GM19397 (cell line): ENCODE data around the gene CD46.

Experiments used
- ATAC-seq: cut with Tn5 transposase; IDR thresholded peaks from one replicate; pipeline ENCODE4 v1.9.1; 2021; ENCODE audit warnings: mild to moderate bottlenecking, moderate library complexity; ENCODE audit not compliant: unreplicated experiment

CD46 gene

GRCh38 chr1:207794861-207795260 is 43.0 kb downstream of the CD46 start:
- ATAC-seq, result no peak

GRCh38 chr1:207797229-207797973 is 45.5 kb downstream of the CD46 start:
- ATAC-seq, result no peak

- ATAC-seq, result no peak
Observed at GRCh38 chr1:207798847-207799246, 47.0 kb downstream of the CD46 start.

- ATAC-seq, result no peak
Observed at GRCh38 chr1:207799989-207800648, 48.3 kb downstream of the CD46 start.

- ATAC-seq, result no peak
Observed at GRCh38 chr1:207801819-207802218, 50.0 kb downstream of the CD46 start.

- ATAC-seq, result no peak
Observed at GRCh38 chr1:207803678-207804077, 51.8 kb downstream of the CD46 start.

- ATAC-seq, result no peak
Observed at GRCh38 chr1:207804721-207805468, 53.0 kb downstream of the CD46 start.

- ATAC-seq, result no peak
Observed at GRCh38 chr1:207805841-207806421, 54.1 kb downstream of the CD46 start.

GRCh38 chr1:207806531-207807325 is 54.9 kb downstream of the CD46 start:
- no peak for ATAC-seq

- ATAC-seq, result no peak
Observed at GRCh38 chr1:207807326-207807689, 55.5 kb downstream of the CD46 start.

- no peak for ATAC-seq
Observed at GRCh38 chr1:207807690-207808321, 56.0 kb downstream of the CD46 start.

- ATAC-seq, result no peak
Observed at GRCh38 chr1:207808322-207808705, 56.5 kb downstream of the CD46 start.

- no peak for ATAC-seq
Observed at GRCh38 chr1:207808911-207809555, 57.2 kb downstream of the CD46 start.

- no peak for ATAC-seq
Observed at GRCh38 chr1:207810173-207810572, 58.3 kb downstream of the CD46 start.

GRCh38 chr1:207810606-207811295 is 58.9 kb downstream of the CD46 start:
- ATAC-seq, result no peak

- no peak for ATAC-seq
Observed at GRCh38 chr1:207811319-207811718, 59.5 kb downstream of the CD46 start.

- ATAC-seq, result no peak
Observed at GRCh38 chr1:207811920-207812720, 60.3 kb downstream of the CD46 start.

- ATAC-seq, result no peak
Observed at GRCh38 chr1:207812778-207813511, 61.1 kb downstream of the CD46 start.
